Thyroid gland (tissue), 4 donors: ENCODE measurements around the gene SYTL3. TPM values are rescaled to one million over a fixed set of nuclear protein-coding genes. Genes with fewer than 3 reads are reported as not detected.

ENCODE experiments used
- DNase-seq, 2 donors: peaks; one replicate each; pipeline ENCODE4 v3.0.0-alpha.2; 2019
- H3K27ac ChIP-seq, 3 donors: fragments of 200-600 bp; sonication (generic); 1 replicate in 2 of 3; 2 replicates in 1 of 3; pipeline ENCODE4 v1.5.1; 2016 to 2019; ENCODE audit warnings: mild to moderate bottlenecking in 1 of 3, moderate library complexity in 1 of 3
- H3K27me3 ChIP-seq: fragments of 200-600 bp; sonication (generic); one replicate; pipeline ENCODE4 v1.5.1; 2019
- H3K36me3 ChIP-seq, 2 donors: fragments of 200-600 bp; sonication (generic); one replicate each; pipeline ENCODE4 v1.5.1; 2016 to 2019
- H3K4me1 ChIP-seq, 2 donors: fragments of 200-600 bp; sonication (generic); one replicate each; pipeline ENCODE4 v1.5.1; 2017 to 2019
- H3K4me3 ChIP-seq, 3 donors: fragments of 200-600 bp; sonication (generic); replicated peaks in 1 of 3; 1 replicate in 2 of 3; 2 replicates in 1 of 3; pipeline ENCODE4 v1.5.1; 2016; ENCODE audit warnings: mild to moderate bottlenecking in 1 of 3
- H3K9me3 ChIP-seq: fragments of 200-600 bp; sonication (generic); one replicate; pipeline ENCODE4 v1.5.1; 2017
- POLR2A ChIP-seq, 2 donors: fragments of 450-650 bp; IDR thresholded peaks; one replicate each; pipeline ENCODE4 v1.6.1; 2017; ENCODE audit warnings: antibody characterized with exemption in 2 of 2, mild to moderate bottlenecking in 2 of 2, moderate library complexity in 1 of 2
- WGBS, 2 donors: methylation state at CpG; one replicate each; pipeline ENCODE4 v1.1.5; 2017; 5-methylcytosine and 5-hydroxymethylcytosine counted together
- intact Hi-C: fragments of 100-400 bp; cut with DNase I; formaldehyde crosslinking; loops from one replicate; pipeline ENCODE4 v1.15.1; 2023
- total RNA-seq, 4 donors: library from RNA; depleted of rRNA; stranded (reverse); fragments of >200 nt; gene quantifications; one replicate each; pipeline ENCODE4 v1.2.3, GENCODE V29; 2016
- TF ChIP-seq, protein P1 (sequence below), 6 experiments: fragments of 200-600 bp in 3 of 6; fragments of 450-650 bp in 3 of 6; sonication (generic) in 3 of 6; IDR thresholded peaks; one replicate each; pipeline ENCODE4 v1.5.1; 2016 to 2019; ENCODE audit warnings: antibody characterized with exemption in 6 of 6, mild to moderate bottlenecking in 2 of 6, inconsistent platforms in 1 of 6, moderate library complexity in 1 of 6

The SYTL3 gene
- total RNA-seq, 4 donors from 2014 or later = 16.9 to 33.0 (median 24.4) TPM

DNA sequence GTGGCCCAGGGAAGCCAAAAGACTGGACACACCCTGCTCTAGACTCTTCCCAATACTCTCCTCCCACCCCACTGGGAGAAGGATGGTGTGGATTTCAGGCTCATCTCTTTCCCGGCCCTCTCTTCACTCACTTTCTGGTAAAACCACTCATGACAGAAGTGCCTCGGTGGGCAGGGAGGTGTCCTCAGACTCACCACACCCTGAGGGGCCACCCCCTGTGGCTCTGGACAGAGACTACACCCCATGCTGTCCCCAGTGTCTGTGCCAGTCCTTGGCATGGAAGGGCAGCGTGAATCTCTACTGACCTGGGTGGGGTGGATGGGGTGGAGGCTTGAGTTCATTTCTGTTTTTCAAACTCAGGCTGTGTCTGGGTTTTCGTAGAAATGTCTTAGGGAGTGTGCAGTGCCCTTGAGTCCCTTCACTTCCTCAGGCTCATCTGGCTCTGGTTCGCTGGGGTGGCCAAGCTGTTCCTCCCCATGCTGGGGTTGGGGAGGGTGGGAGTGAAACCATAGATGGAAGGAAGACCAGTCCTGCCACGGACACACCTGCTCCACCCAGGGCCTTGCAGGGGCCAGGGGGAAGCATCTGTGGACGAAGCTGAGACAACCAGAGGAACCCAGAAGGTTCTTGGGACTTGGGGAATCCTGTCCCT lies 110.2 kb downstream of the SYTL3 start:
- Histone ChIP-seq H3K27me3 (no peaks in the 10 kb centered on the region), H3K36me3 (peaks cover 7 to 11% of the 10 kb centered on the region in 2 donors), H3K4me1 (peaks cover 10 to 40% of the 10 kb centered on the region in 2 donors), H3K27ac (peak overlapping the region; percentile 69 to 83 (median 77)), H3K9me3 (no peaks in the 10 kb centered on the region), H3K4me3 (no peak overlapping the region)
- TF ChIP-seq, protein P1, sequence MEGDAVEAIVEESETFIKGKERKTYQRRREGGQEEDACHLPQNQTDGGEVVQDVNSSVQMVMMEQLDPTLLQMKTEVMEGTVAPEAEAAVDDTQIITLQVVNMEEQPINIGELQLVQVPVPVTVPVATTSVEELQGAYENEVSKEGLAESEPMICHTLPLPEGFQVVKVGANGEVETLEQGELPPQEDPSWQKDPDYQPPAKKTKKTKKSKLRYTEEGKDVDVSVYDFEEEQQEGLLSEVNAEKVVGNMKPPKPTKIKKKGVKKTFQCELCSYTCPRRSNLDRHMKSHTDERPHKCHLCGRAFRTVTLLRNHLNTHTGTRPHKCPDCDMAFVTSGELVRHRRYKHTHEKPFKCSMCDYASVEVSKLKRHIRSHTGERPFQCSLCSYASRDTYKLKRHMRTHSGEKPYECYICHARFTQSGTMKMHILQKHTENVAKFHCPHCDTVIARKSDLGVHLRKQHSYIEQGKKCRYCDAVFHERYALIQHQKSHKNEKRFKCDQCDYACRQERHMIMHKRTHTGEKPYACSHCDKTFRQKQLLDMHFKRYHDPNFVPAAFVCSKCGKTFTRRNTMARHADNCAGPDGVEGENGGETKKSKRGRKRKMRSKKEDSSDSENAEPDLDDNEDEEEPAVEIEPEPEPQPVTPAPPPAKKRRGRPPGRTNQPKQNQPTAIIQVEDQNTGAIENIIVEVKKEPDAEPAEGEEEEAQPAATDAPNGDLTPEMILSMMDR (IDR thresholded peaks at IDR 0.05) = no peak
- TF ChIP-seq POLR2A (IDR thresholded peaks at IDR 0.05) = no peak
- DNase-seq = no peak
- intact Hi-C loops = no loop called here
- 87% methylated on average over 5 to 7 of the region's 7 CpGs for WGBS, 2 donors

DNA sequence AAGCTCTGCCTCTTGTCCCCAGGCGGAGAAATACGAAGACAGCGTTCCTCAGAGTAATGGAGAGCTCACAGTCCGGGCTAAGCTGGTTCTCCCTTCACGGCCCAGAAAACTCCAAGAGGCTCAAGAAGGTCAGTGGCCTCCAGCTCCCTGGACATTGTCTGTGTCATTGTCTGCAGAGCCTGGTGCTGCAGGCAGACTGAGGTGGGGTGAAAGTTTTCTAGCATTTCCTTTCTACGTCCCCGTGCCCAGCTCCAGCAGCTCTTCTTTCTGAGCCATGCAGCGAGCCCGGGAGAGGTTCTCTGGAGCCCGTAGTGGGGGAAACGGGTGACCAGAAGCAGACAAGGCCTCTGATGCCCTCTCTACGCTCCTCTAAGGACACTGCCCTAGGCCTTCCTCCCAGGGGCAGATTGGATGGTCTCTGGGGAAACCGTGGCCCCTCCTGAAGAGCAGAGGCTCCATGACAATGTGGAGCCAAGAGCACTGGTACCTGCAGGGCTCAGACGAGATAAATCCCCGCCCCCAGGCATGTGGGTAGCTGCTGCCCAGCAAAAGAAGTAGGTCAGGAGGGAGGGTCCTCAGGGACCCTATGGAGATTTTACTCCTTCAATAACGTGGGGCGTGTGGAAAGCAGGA lies 110.9 kb downstream of the SYTL3 start:
- Histone ChIP-seq H3K4me1 (peaks cover 10 to 40% of the 10 kb centered on the region in 2 donors), H3K36me3 (peaks cover 13 to 18% of the 10 kb centered on the region in 2 donors), H3K27ac (peak overlapping the region; percentile 69 to 83 (median 77)), H3K4me3 (no peak overlapping the region), H3K9me3 (no peaks in the 10 kb centered on the region), H3K27me3 (no peaks in the 10 kb centered on the region)
- 76 to 77% methylated on average over 14 to 17 of the region's 17 CpGs for WGBS, 2 donors
- intact Hi-C loops = no loop called here
- TF ChIP-seq, protein P1 (IDR thresholded peaks at IDR 0.05) = no peak
- peak in 1 of 2 donors; percentile 12 for TF ChIP-seq POLR2A (IDR thresholded peaks at IDR 0.05)
- DNase-seq = peak; percentile 58 to 68

DNA sequence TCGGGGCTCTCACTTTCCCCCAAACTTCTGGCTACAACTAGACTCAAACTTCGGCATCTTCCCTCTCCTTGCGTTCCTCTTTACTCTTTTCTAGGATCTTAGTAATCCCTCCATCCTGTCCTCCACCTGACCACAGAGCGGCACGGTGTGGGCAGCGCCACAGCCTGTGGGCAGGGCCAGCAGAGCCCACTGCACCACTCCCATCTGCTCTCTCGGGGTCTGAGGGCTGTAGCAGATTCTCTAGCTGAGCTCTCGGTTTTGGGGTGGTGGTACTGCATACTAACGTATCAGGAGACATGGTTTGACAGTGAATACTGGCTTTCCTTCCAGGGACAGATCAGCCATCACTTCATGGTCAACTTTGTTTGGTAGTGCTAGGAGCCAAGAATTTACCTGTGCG lies 111.9 kb downstream of the SYTL3 start:
- intact Hi-C loops = no loop called here

DNA sequence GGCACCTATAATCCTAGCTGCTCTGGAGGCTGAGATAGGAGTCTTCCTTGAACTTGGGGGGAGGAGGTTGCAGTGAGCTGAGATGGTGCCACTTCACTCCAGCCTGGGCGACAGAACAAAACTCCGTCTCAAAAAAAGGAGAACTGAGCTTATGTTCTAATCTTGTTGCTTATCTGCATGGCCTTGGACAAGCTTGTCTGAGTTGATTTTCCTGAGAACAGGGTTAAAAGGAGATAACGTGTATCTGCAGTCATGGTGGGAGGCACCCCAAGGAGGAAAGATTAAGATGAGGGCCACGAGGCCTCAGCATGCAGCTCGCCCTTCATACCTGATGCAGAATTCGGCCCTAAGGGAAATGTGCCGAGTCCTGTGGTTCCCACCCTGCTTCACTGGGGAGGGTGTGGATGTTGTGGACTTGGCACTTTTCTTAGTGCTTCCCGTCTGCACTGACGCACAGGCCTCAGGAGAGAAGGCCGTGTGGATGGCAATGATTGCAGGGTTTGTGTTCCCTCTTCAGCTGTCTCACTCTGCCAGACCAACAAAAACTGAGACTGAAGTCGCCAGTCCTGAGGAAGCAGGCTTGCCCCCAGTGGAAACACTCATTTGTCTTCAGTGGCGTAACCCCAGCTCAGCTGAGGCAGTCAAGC lies 113.1 kb downstream of the SYTL3 start:
- Histone ChIP-seq H3K9me3 (no peaks in the 10 kb centered on the region), H3K27ac (peak overlapping the region; percentile 76 to 83 (median 82)), H3K27me3 (no peaks in the 10 kb centered on the region), H3K4me3 (no peak overlapping the region), H3K36me3 (peaks cover 33 to 39% of the 10 kb centered on the region in 2 donors), H3K4me1 (peaks cover 10 to 40% of the 10 kb centered on the region in 2 donors)
- intact Hi-C loops = no loop called here
- TF ChIP-seq, protein P1 (IDR thresholded peaks at IDR 0.05) = no peak
- peak in 1 of 2 donors; percentile 47 for TF ChIP-seq POLR2A (IDR thresholded peaks at IDR 0.05)
- DNase-seq = peak; percentile 68 to 77
- WGBS, 2 donors = 63 to 73% methylated on average over 12 of the region's 12 CpGs

More for the DNA sequence above, 111.9 kb downstream of the SYTL3 start:
- H3K27ac ChIP-seq = peak overlapping the region; percentile 23 to 83 (median 69)
- no peaks in the 10 kb centered on the region for H3K9me3 ChIP-seq
- H3K27me3 ChIP-seq = no peaks in the 10 kb centered on the region
- no peak for TF ChIP-seq POLR2A (IDR thresholded peaks at IDR 0.05)
- TF ChIP-seq, protein P1 (IDR thresholded peaks at IDR 0.05) = no peak
- WGBS, 2 donors = 97 to 98% methylated on average over 10 of the region's 10 CpGs
- no peak overlapping the region for H3K4me3 ChIP-seq
- H3K4me1 ChIP-seq = peaks cover 10 to 40% of the 10 kb centered on the region in 2 donors
- no peak for DNase-seq
- H3K36me3 ChIP-seq = peaks cover 23 to 28% of the 10 kb centered on the region in 2 donors
